Chondrocyte (in vitro differentiated cells): ENCODE measurements around the gene CCDC71. TPM values are rescaled to one million over a fixed set of nuclear protein-coding genes. Genes with fewer than 3 reads are reported as not detected.

Experiments used
- DNase-seq: peaks from one replicate; pipeline ENCODE4 v3.0.0; 2021; ENCODE audit warnings: mixed read lengths, low spot score
- H3K27ac Mint-ChIP-seq: one replicate; pipeline ENCODE4 v1.8.0; 2021; ENCODE audit warnings: mild to moderate bottlenecking, moderate library complexity, mixed read lengths; ENCODE audit not compliant: unreplicated experiment
- H3K27me3 Mint-ChIP-seq: 2 replicates; pipeline ENCODE4 v1.8.0; 2021; ENCODE audit warnings: low read depth, mixed read lengths
- H3K36me3 Mint-ChIP-seq: 2 replicates; pipeline ENCODE4 v1.8.0; 2021; ENCODE audit warnings: low read depth, mixed read lengths
- H3K4me1 Mint-ChIP-seq: 2 replicates; pipeline ENCODE4 v1.8.0; 2021; ENCODE audit warnings: low read depth, mild to moderate bottlenecking, mixed read lengths
- H3K4me3 Mint-ChIP-seq: one replicate; pipeline ENCODE4 v1.8.0; 2021; ENCODE audit warnings: mild to moderate bottlenecking, moderate library complexity, mixed read lengths; ENCODE audit not compliant: unreplicated experiment
- H3K9me3 Mint-ChIP-seq: 2 replicates; pipeline ENCODE4 v1.8.0; 2021; ENCODE audit warnings: low read depth, mixed read lengths
- total RNA-seq: library from RNA; stranded (reverse); gene quantifications from 3 replicates; pipeline ENCODE4 v1.2.1, GENCODE V29; 2021
- TF ChIP-seq, protein P1 (sequence below): fragments of 200-600 bp; sonication (generic); IDR thresholded peaks from 2 replicates; pipeline ENCODE4 v1.5.0; 2021; ENCODE audit warnings: antibody characterized with exemption, mild to moderate bottlenecking, moderate library complexity

CCDC71 gene
- total RNA-seq, 1 donor from 2014 or later = 18.7 TPM

DNA sequence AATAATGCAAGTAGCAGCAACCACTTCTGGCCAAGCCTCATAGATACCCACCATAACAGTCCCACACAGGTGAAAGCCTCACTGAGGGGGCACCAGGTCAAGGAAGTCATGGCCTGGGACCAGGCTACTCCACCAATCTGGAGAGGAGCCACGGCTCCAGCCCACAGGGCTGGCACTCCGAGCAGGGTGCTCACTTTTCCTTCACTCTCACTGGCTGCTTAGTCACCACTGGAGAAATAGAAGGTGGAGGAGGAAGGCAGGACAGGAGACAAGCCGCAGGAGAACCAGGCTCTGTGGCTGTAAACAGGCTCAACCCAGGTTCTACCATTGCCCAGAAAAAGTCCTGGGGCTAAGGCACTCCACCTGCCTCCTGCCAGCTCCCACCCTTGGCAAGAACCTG, 46.7 kb downstream of the CCDC71 start:
- TF ChIP-seq, protein P1, sequence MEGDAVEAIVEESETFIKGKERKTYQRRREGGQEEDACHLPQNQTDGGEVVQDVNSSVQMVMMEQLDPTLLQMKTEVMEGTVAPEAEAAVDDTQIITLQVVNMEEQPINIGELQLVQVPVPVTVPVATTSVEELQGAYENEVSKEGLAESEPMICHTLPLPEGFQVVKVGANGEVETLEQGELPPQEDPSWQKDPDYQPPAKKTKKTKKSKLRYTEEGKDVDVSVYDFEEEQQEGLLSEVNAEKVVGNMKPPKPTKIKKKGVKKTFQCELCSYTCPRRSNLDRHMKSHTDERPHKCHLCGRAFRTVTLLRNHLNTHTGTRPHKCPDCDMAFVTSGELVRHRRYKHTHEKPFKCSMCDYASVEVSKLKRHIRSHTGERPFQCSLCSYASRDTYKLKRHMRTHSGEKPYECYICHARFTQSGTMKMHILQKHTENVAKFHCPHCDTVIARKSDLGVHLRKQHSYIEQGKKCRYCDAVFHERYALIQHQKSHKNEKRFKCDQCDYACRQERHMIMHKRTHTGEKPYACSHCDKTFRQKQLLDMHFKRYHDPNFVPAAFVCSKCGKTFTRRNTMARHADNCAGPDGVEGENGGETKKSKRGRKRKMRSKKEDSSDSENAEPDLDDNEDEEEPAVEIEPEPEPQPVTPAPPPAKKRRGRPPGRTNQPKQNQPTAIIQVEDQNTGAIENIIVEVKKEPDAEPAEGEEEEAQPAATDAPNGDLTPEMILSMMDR = no peak
- Mint-ChIP-seq H3K27ac (peak overlapping the region; percentile 41), H3K9me3 (no peaks in the 10 kb centered on the region), H3K4me1 (peaks cover 6% of the 10 kb centered on the region), H3K27me3 (no peaks in the 10 kb centered on the region), H3K36me3 (peaks cover 33% of the 10 kb centered on the region), H3K4me3 (peak overlapping the region; percentile 70)
- DNase-seq = no peak

DNA sequence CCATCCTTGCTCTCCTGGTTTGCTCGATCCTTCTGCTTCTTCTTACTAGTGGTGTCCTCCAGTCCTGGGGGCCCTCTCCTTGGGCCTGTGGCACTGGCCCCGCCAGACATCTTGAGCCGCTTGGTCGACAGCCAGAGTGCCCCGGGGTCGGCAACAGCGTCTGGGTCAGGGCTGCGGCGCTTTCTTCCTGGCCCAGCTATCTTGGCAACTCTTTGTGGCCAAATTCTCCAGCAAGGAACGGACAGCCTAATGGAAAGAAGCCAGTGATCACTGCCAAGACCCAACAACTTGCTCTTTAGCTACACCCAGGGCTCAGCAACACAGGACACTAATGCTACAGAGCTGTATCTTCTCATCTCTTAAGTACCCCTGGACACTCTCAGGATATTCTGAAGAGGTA, 47.1 kb downstream of the CCDC71 start:
- H3K4me3 Mint-ChIP-seq = no peak overlapping the region
- no peak for DNase-seq
- H3K9me3 Mint-ChIP-seq = no peaks in the 10 kb centered on the region
- H3K27ac Mint-ChIP-seq = peak overlapping the region; percentile 41
- peaks cover 6% of the 10 kb centered on the region for H3K4me1 Mint-ChIP-seq
- peaks cover 33% of the 10 kb centered on the region for H3K36me3 Mint-ChIP-seq
- TF ChIP-seq, protein P1 = no peak
- H3K27me3 Mint-ChIP-seq = no peaks in the 10 kb centered on the region

Other genes starting within 250 kb of the CCDC71 start
- 61.7 to 69.9 TPM (median 69.2 TPM) in 3 replicates for gene ARIH2, start 247.5 kb downstream of the CCDC71 start, total RNA-seq
- 25.6 to 31.0 TPM (median 26.3 TPM) in 3 replicates for gene P4HTM, start 176.1 kb downstream of the CCDC71 start, total RNA-seq
- gene WDR6, start 158.9 kb downstream of the CCDC71 start, total RNA-seq = 164 to 222 TPM (median 168 TPM) in 3 replicates
- 18.3 to 29.7 TPM (median 21.5 TPM) in 3 replicates for gene DALRD3, start 147.8 kb downstream of the CCDC71 start, total RNA-seq
- 60.4 to 74.3 TPM (median 69.2 TPM) in 3 replicates for gene NDUFAF3, start 144.2 kb downstream of the CCDC71 start, total RNA-seq
- gene IMPDH2, start 136.9 kb downstream of the CCDC71 start, total RNA-seq = 133 to 199 TPM (median 140 TPM) in 3 replicates
- gene QRICH1, start 72.3 kb downstream of the CCDC71 start, total RNA-seq = 77.5 to 89.5 TPM (median 79.3 TPM) in 3 replicates
- 144 to 225 TPM (median 177 TPM) in 3 replicates for gene QARS1, start 61.6 kb downstream of the CCDC71 start, total RNA-seq
- 34.2 to 43.4 TPM (median 35.6 TPM) in 3 replicates for gene USP19, start 45.5 kb downstream of the CCDC71 start, total RNA-seq
- 824 to 1,096 TPM (median 1,075 TPM) in 3 replicates for gene LAMB2, start 33.3 kb downstream of the CCDC71 start, total RNA-seq
- gene KLHDC8B, start 5.3 kb upstream of the CCDC71 start, total RNA-seq = 15.6 to 40.8 TPM (median 35.1 TPM) in 3 replicates
- 4.6 to 7.3 TPM (median 6.9 TPM) in 3 replicates for gene C3orf62, start 110.9 kb upstream of the CCDC71 start, total RNA-seq
- gene USP4, start 173.7 kb upstream of the CCDC71 start, total RNA-seq = 31.6 to 41.0 TPM (median 31.9 TPM) in 3 replicates
- gene GPX1, start 192.0 kb upstream of the CCDC71 start, total RNA-seq = 87.9 to 92.6 TPM (median 91.3 TPM) in 3 replicates
- gene RHOA, start 245.6 kb upstream of the CCDC71 start, total RNA-seq = 625 to 643 TPM (median 626 TPM) in 3 replicates
- 22.5 to 54.8 TPM (median 23.4 TPM) in 3 replicates for gene TCTA, start 246.1 kb upstream of the CCDC71 start, total RNA-seq